GM10248 (cell line): ENCODE results near the gene TM9SF4.

Experiments
- CTCF ChIA-PET: fragments of 300-600 bp; sonication (Branson Sonifier 250); formaldehyde crosslinking; extraction: SDS; loops from one replicate; lab custom pipeline; 2021; ENCODE audit warnings: antibody characterized with exemption; lab: Yijun Ruan, JAX
- POLR2A ChIA-PET: fragments of 350-650 bp; sonication (Branson Sonifier 250); formaldehyde crosslinking; extraction: SDS; loops from one replicate; lab custom pipeline; 2020; ENCODE audit warnings: antibody characterized with exemption; lab: Yijun Ruan, JAX
- DNase-seq: peaks from one replicate; pipeline ENCODE4 v3.0.0; 2012; ENCODE audit errors: extremely low spot score
- CTCF ChIP-seq: IDR thresholded peaks from 2 replicates; pipeline ENCODE4 v1.5.1; 2012; ENCODE audit warnings: mild to moderate bottlenecking, low read depth; ENCODE audit errors: extremely low read depth, missing control alignments, control extremely low read depth

The TM9SF4 gene

GRCh38 chr20:32201296-32201976, 91.9 kb downstream of the TM9SF4 start:
- ChIA-PET CTCF (interaction anchor here (1.3 kb wide), 1 partner anchor 165 kb away, joined by 3 read pairs; no protein-coding TSS in a partner anchor), POLR2A (no interaction called here)
- DNase-seq, result no peak
- no peak for TF ChIP-seq CTCF

- POLR2A ChIA-PET, result no interaction called here
- no peak for TF ChIP-seq CTCF
- no peak for DNase-seq
- CTCF ChIA-PET, result interaction anchor here (1.3 kb wide), 1 partner anchor 165 kb away, joined by 3 read pairs; no protein-coding TSS in a partner anchor
These were observed 92.5 kb downstream of the TM9SF4 start for GRCh38 chr20:32201977-32202363.

GRCh38 chr20:32203356-32204204, 94.1 kb downstream of the TM9SF4 start:
- ChIA-PET POLR2A (no interaction called here), CTCF (interaction anchor here (1.0 kb wide), 2 partner anchors 14 to 236 kb away, joined by 3 read pairs; no protein-coding TSS in a partner anchor)
- no peak for DNase-seq
- no peak for TF ChIP-seq CTCF

GRCh38 chr20:32204205-32205109, 94.9 kb downstream of the TM9SF4 start:
- CTCF ChIA-PET, result interaction anchor here (1.0 to 1.5 kb wide), 4 partner anchors 8 to 281 kb away, joined by 3 to 5 read pairs (median 4); no protein-coding TSS in a partner anchor
- DNase-seq, result peak; percentile 41
- no peak for TF ChIP-seq CTCF
- POLR2A ChIA-PET, result no interaction called here

- CTCF ChIA-PET, result interaction anchor here (1.1 to 1.5 kb wide), 4 partner anchors 9 to 352 kb away, joined by 3 to 5 read pairs (median 4); no protein-coding TSS in a partner anchor
- no peak for TF ChIP-seq CTCF
- no peak for DNase-seq
- POLR2A ChIA-PET, result interaction anchor here (0.6 kb wide), 1 partner anchor 50 kb away, joined by 3 read pairs; no protein-coding TSS in a partner anchor
These were observed 95.8 kb downstream of the TM9SF4 start for GRCh38 chr20:32205110-32205842.
